Fibroblast of skin of left biceps (primary cell): ENCODE measurements around the gene SECISBP2.
A peak's percentile ranks its signal among the peaks of the same experiment; 100 is the strongest.
"Not testable (repeated sequence)": the region's sequence is repeated elsewhere in the genome, so short reads cannot be mapped to it uniquely, and the experiment has no call there.

Source experiments
- DNase-seq, 2 experiments: peaks; one replicate each; pipeline ENCODE4 v3.0.0-alpha.2; 2013; ENCODE audit warnings: low read depth in 2 of 2

Gene SECISBP2

DNA sequence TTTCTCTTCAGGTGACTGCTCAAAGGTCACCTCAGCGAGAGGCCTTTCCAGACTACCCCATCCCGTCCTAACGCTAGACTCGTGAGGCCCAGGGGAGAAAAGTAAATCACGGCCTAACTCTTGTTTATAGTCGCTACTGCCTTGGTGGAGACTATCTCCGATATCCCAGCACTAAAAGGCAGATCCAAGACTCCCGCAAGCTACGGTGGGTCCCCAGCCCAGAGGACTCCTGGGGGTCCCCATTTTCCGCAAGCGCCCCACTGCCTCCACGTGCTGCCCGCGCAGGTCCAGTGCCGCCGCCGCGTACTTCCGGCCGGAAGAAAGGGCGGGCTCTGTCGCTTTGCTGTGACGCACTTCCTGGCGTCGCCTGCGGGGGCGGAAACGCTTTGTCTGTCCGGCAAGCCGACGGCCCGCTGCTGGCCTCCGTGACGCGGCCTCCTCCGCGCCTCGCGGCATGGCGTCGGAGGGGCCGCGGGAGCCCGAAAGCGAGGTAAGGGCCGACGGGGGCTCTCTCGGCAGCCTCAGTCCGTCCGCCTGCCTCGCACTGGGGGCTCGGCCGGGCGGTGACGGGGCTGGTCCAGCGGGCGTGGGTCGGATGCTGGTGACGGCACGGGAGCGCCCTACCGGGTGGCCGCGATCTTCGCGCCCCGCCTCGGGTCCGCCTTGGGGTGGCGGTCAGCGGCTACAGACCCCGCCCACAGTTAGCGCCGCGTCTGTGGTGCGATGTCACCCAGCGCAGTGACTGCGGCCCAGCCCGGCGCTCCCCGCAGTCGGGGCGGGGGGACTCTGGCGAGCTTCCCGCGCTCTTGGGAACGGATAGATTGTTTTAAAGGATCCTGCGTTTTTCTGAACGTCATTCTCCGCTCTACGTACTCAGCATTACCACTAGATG is at the start of gene SECISBP2:
SECISBP2 (plus strand) TSS at position 378 of the 892 bp plus-strand sequence; CDS start at position 455, 77 bp downstream.
- DNase-seq = peak; percentile 96

DNA sequence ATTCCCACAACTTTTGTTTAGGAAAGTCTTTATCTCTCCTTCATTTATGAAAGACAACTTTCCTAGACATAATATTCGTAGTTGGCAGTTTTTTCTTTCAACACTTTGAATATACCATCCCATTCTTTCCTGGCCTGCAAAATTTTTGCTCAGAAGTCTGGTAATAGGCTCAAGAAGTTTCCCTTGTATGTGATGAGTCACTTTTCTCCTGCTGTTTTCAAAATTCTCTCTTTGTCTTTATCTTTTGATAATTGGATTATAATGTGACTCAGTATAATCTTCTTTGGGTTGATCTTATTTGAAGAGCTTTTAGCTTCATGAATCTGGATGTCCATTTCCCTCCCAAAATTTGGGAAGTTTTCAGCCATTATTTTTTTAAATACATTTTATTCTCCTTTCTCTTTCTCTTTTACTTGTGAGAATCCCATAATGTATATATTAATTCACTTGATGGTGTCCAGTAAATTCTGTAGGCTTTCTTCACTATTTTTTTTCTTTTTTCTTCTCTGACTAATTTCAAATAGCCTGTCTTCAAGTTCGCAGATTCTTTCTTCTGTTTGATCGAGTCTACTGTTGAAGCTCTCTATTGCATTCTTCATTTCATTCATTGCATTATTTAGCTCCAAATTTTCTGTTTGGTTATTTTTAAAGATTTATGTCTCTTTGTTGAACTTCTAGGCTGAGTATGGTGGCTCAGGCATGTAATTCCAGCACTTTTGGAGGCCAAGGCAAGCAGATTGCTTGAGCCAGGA is 44.6 kb upstream of the SECISBP2 start:
- no peak for DNase-seq

DNA sequence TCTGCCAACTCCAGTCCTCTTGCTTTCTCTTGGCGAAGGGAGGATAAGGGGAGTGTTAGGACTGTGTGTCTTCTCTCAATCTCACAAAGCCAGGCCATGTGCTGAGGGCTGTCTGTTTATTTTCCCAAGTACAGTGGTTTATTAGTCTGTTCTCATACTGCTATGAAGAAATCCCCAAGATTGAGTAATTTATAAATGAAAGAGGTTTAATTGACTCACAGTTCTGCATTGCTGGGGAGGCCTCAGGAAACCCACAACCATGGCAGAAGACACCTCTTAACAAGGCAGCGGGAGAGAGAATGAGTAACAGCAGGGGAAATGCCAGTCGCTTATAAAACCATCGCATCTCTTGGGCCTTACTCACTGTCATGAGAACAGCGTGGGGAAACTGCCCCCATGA is 43.5 kb upstream of the SECISBP2 start:
- DNase-seq = peak; percentile 45 to 49

DNA sequence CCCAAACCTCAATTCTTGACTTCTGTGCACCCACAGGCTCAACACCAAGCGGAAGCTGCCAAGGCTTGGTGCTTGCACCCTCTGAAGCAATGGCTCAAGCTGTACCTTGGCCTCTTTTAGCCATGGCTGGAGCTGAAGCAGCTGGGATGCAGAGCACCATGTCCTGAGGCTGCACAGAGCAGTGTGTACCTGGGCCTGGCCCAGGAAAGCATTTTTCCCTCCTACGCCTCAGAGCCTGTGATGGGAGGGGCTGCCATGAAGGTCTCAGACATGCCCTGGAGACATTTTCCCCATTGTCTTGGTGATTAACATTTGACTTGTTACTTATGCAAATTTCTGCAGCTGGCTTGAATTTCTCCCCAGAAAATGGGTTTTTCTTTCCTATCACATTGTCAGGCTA is 42.3 kb upstream of the SECISBP2 start:
- not testable (repeated sequence) for DNase-seq

GRCh38 chr9:89277043-89277442 is 41.3 kb upstream of the SECISBP2 start:
- DNase-seq = no peak

DNA sequence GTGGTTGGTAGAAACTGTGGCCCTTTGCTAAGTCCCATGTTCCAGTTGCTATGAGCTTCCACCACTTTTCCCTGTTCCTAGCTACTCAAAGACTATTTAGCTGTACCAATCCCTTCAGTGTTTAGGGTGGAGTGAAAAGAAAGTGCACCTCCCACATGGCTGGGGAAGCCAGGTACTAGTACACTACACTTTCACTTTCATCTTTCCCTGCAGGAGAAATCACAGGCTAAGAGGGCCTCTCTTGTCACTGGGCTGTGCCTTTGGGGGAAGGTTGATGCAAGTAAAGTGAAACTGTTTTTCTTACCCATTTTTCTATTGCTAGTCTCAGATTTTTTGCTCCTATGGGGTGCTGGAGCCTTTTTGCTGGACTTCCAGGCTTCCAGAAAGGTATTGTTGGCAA is 40.8 kb upstream of the SECISBP2 start:
- no peak for DNase-seq

DNA sequence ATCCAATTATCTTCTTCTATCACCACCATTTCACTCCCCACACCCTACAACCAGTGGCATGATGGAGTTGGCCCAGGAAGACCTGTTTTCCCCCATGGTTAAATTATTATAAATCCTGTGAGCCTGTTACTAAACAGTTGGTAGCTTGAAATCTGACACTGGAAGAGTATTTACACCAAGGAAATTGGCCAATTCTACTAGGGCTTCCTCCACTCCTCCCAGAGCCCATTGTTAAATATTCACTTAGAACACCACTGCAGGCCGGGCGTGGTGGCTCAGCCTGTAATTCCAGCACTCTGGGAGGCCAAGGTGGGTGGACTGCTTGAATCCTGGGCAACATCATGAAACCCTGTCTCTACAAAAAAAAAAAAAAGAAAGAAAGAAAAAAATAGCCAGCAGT is 39.7 kb upstream of the SECISBP2 start:
- no peak for DNase-seq

DNA sequence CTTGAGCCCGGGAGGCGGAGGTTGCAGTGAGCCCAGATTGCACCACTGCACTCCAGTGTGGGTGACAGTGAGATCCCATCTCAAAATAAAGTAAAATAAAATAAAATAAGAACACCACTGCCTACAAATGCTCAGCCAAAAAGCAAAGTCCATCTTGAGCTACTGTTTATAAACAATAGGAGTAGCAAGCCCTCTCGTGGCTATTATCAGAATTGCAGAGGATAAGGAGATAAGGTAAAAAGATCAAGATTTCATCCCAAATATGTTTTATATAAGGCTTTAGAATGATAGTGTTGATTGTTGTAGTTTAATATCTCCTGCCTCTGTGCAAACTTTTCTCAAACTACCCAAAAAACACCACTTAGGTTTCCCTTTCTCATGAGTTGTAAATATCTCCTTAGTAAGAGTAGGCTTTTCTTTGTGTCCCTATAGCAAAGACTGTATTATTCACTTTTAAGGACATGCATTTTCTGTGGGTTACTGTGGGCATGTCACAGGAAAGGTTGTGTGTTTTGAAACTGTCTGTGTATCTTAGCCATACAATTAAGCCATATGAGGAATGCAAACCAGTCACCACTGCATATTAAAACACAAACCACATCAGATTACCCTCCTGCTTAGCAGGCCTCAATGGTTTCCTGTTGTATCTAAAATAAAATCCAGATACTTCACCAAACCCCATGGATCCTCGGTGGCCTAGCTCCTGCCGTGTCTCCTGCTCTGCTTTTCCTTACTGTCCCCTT is 39.1 kb upstream of the SECISBP2 start:
- DNase-seq = peak; percentile 23 to 31

- no peak for DNase-seq
These were observed 37.2 kb upstream of the SECISBP2 start for GRCh38 chr9:89281106-89281505.

DNA sequence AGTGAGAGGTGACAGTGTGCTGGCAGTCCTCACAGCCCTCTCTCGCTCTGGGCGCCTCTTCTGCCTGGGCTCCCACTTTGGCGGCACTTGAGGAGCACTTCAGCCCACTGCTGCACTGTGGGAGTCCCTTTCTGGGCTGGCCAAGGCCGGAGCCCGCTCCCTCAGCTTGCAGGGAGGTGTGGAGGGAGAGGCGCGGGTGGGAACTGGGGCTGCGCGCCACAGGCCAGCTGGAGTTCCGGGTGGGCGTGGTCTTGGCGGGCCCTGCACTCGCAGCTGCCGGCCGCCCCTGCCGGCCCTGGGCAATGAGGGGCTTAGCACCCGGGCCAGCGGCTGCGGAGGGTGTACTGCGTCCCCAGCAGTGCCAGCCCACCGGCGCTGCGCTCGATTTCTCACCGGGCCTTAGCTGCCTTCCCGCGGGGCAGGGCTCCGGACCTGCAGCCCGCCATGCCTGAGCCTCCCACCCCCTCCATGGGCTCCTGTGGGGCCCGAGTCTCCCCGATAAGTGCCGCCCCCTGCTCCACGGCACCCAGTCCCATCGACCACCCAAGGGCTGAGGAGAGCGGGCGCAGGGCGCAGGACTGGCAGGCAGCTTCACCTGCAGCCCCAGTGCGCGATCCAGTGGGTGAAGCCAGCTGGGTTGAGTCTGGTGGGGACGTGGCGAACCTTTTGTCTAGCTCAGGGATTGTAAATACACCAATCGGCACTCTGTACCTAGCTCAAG is 35.9 kb upstream of the SECISBP2 start:
- not testable (repeated sequence) for DNase-seq

- DNase-seq = no peak
These were observed 34.2 kb upstream of the SECISBP2 start for GRCh38 chr9:89284076-89284475.

DNA sequence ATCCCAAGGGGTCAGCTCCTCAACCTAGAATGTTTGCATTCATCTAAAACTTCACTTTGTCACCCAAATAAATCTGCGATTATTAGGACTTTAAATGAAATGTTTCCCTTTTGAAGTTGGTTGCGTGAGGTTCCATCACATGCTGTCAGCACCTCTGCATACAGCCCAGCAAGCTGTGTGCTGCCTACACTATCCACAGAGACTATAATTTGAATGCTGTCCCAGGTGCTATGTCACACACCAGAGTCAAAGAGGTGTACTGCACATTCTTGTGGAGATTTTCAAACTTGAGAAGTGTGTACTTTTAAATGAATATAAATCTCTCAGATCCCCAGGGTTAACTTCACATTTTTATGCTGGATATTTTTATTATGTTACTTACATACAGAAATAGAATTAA is 26.6 kb upstream of the SECISBP2 start:
- no peak for DNase-seq

DNA sequence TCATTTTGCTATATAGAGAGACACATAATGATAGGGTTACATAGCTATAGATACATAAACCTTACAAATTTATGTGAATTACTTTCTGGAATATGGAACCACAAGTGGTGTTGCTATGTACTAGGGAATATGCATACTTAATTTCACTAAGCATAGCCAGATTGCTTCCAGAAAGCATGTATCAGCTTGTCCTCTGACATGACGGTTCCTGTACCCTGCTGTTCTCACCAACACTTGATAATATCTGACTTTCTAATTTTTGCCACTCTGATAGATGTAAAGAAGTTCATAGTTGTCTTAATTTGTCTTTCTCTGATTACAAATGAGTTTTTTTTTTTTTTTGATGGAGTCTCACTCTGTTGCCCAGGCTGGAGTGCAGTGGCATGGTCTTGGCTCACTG is 25.3 kb upstream of the SECISBP2 start:
- DNase-seq = no peak

GRCh38 chr9:89295400-89295799 is 22.9 kb upstream of the SECISBP2 start:
- no peak for DNase-seq

DNA sequence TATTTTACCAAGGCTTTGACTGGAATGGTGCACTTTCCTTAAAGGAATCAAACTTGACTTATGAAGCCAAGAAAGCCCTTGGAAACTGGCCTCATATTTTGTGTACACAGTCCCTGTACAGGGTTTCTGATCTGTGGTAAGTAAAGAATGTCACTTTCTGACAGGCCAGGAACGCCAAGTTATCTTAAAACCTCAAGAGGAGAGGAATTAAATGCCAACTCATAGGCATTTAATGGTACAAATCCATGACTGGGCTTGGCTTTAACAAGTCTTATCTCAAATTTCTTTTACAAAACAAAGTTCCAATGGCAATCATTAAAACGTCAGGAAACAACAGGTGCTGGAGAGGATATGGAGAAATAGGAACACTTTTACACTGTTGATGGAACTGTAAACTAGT is 16.3 kb upstream of the SECISBP2 start:
- DNase-seq = not testable (repeated sequence)

DNA sequence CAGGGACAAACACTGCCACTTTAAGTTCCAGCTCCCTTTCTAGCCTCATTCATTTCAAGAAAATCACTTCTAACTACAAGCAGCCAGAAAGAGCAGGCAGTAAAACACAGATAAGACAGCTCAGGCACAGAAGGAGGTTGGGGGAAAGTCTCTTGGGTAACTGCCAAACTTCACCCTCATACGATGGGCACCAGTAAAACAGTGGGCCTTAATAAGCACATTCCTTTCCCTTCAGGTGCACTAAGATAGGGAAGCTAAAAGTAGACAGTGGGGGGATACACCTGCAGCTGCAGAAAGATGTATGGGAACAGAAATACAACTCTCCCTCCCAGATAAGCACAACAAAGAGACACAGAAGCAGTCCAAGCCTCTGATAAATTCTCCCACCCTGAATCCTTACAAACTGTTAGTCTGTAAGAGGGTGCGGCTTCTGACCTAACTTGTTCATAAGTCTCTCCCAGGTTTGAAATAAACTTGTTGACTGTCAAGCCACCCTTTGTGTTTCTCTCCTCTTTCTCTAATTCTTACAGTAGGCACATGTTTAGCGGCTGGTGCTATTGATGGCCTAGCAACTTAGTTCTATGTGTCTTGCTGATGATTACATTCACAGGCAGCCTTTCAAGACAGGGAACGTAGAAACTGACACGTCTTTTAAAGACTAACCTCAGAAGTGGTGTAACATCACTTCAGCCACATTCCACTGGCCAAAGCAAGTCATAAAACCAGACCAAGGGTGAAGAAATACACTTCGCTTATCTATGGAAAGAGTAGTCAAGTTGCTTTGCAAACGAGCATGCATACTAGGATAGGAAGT is 14.1 kb upstream of the SECISBP2 start:
- DNase-seq = no peak

DNA sequence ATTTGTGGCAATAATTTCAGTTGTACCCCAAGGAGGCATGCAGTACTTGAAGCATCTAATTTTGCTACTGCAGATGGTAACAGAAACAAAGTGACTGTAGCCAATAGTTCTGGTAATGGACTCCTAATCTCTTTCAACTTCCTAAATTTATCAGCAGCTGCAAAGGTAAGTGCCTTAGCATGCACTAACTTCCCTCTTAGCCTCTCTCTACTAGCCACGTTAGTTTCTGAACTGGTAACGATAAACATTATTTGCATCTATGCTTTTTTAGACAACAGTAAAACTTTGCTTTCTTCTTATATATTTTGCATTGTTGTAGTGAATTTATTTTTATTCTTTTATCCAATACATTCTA is 13.5 kb upstream of the SECISBP2 start:
- DNase-seq = no peak

DNA sequence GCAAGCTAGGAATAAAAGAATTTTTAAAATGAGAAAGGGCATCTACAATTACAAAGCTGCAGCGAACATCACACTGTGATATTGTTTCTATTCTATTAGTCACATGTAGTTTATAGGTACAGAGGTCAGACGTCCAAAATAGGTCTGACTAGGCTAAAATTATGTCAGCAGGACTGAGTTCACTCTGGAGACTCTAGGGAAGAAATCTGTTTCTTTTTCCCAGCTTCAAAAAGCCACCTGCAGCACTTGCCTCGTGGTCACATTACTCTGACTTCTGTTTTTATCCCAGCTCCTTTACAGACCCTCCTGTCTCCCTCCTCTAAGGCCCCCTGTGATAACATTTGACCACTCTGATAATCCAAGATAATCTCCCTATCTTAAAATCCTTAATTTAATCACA is 12.4 kb upstream of the SECISBP2 start:
- DNase-seq = no peak

DNA sequence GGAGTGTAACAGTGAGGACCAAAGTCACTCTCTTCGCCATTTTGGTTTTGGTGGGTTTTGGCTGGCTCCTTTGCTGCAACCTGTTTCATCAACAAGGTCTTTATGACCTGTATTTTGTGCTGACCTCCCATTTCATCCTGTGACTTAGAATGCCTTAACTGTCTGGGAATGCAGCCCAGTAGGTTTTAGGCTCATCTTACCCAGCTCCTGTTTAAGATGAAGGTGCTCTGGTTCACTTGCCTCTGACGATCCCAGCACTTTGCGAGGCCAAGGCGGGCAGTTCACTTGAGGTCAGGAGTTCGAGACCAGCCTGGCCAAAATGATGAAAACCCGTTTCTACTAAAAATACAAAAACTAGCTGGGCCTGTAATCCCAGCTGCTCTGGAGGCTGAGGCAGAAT is 9.1 kb upstream of the SECISBP2 start:
- no peak for DNase-seq

GRCh38 chr9:89309608-89310474 is 8.5 kb upstream of the SECISBP2 start:
- DNase-seq = no peak
